H9 (cell line): ENCODE data around the gene LRRC3B. TPM values are rescaled to one million over a fixed set of nuclear protein-coding genes. Genes with fewer than 3 reads are reported as not detected.

ENCODE experiments used
- DNase-seq: peaks from one replicate; pipeline ENCODE4 v3.0.0-alpha.2; 2017
- H2AFZ ChIP-seq: one replicate; pipeline ENCODE4 v1.6.1; 2013; ENCODE audit warnings: mild to moderate bottlenecking, low read length, control low read depth, moderate library complexity
- H2AK5ac ChIP-seq: 2 replicates; pipeline ENCODE4 v1.6.1; 2013; ENCODE audit warnings: low read length, control low read depth, mixed read lengths; ENCODE audit not compliant: insufficient read length
- H2BK120ac ChIP-seq: one replicate; pipeline ENCODE4 v1.6.1; 2013; ENCODE audit warnings: low read depth, mild to moderate bottlenecking, low read length, control low read depth, inconsistent platforms; ENCODE audit not compliant: poor library complexity, severe bottlenecking
- H2BK12ac ChIP-seq: 2 replicates; pipeline ENCODE4 v1.6.1; 2013; ENCODE audit warnings: low read length, control low read depth, mixed read lengths, low read depth; ENCODE audit not compliant: insufficient read length
- H2BK15ac ChIP-seq: 2 replicates; pipeline ENCODE4 v1.6.1; 2013; ENCODE audit warnings: low read depth, low read length, control low read depth
- H2BK20ac ChIP-seq: one replicate; pipeline ENCODE4 v1.6.1; 2013; ENCODE audit warnings: low read depth, mild to moderate bottlenecking, low read length, control low read depth, inconsistent platforms; ENCODE audit not compliant: poor library complexity, severe bottlenecking
- H2BK5ac ChIP-seq: 2 replicates; pipeline ENCODE4 v1.6.1; 2013; ENCODE audit warnings: low read length, control low read depth, mixed read lengths; ENCODE audit not compliant: insufficient read length
- H3K14ac ChIP-seq: 2 replicates; pipeline ENCODE4 v1.6.1; 2013; ENCODE audit warnings: low read length, control low read depth; ENCODE audit not compliant: insufficient read depth
- H3K18ac ChIP-seq: 2 replicates; pipeline ENCODE4 v1.6.1; 2013; ENCODE audit warnings: low read depth, mild to moderate bottlenecking, mixed read lengths, low read length, control low read depth; ENCODE audit not compliant: insufficient read length
- H3K23ac ChIP-seq: 2 replicates; pipeline ENCODE4 v1.6.1; 2013; ENCODE audit warnings: low read length, control low read depth, mixed read lengths, low read depth; ENCODE audit not compliant: insufficient read length
- H3K23me2 ChIP-seq: 2 replicates; pipeline ENCODE4 v1.6.1; 2013; ENCODE audit warnings: low read depth, mild to moderate bottlenecking, mixed read lengths, low read length, control low read depth; ENCODE audit not compliant: insufficient read length, poor library complexity, severe bottlenecking
- H3K27ac ChIP-seq: 2 replicates; pipeline ENCODE4 v1.5.1; 2013; ENCODE audit warnings: low read length, control low read depth, mixed read lengths, low read depth; ENCODE audit not compliant: insufficient read length
- H3K27me3 ChIP-seq: 2 replicates; pipeline ENCODE4 v1.6.1; 2013; ENCODE audit warnings: low read length, control low read depth, inconsistent platforms; ENCODE audit not compliant: insufficient read depth
- H3K4ac ChIP-seq: 2 replicates; pipeline ENCODE4 v1.6.1; 2013; ENCODE audit warnings: low read depth, mild to moderate bottlenecking, control low read depth, inconsistent platforms, low read length, moderate library complexity
- H3K4me1 ChIP-seq: 2 replicates; pipeline ENCODE4 v1.6.1; 2013; ENCODE audit warnings: low read length, control low read depth, inconsistent platforms; ENCODE audit not compliant: insufficient read depth
- H3K4me2 ChIP-seq: 2 replicates; pipeline ENCODE4 v1.6.1; 2013; ENCODE audit warnings: low read length, control low read depth, mixed read lengths; ENCODE audit not compliant: insufficient read length, insufficient read depth
- H3K56ac ChIP-seq: 2 replicates; pipeline ENCODE4 v1.6.1; 2013; ENCODE audit warnings: low read depth, mild to moderate bottlenecking, mixed read lengths, low read length, control low read depth; ENCODE audit not compliant: insufficient read length
- H3K79me1 ChIP-seq: 2 replicates; pipeline ENCODE4 v1.6.1; 2013; ENCODE audit warnings: low read depth, mild to moderate bottlenecking, moderate library complexity, low read length, control low read depth, inconsistent platforms; ENCODE audit not compliant: insufficient read depth, poor library complexity, severe bottlenecking
- H3K79me2 ChIP-seq: 2 replicates; pipeline ENCODE4 v1.6.1; 2013; ENCODE audit warnings: low read length, control low read depth, inconsistent platforms; ENCODE audit not compliant: insufficient read depth
- H3K9ac ChIP-seq: 2 replicates; pipeline ENCODE4 v1.6.1; 2013; ENCODE audit warnings: low read length, control low read depth, mixed read lengths; ENCODE audit not compliant: insufficient read length; ENCODE audit errors: extremely low read depth
- H3K9me3 ChIP-seq: one replicate; pipeline ENCODE4 v1.6.1; 2013; ENCODE audit warnings: low read depth, low read length, inconsistent platforms; ENCODE audit not compliant: control insufficient read depth
- H3T11ph ChIP-seq: one replicate; pipeline ENCODE4 v1.6.1; 2013; ENCODE audit warnings: mild to moderate bottlenecking, low read length, control low read depth, inconsistent platforms
- H4K20me1 ChIP-seq: one replicate; pipeline ENCODE4 v1.6.1; 2013; ENCODE audit not compliant: control insufficient read depth, insufficient read length, insufficient read depth
- H4K5ac ChIP-seq: 2 replicates; pipeline ENCODE4 v1.6.1; 2013; ENCODE audit warnings: low read depth, mild to moderate bottlenecking, mixed read lengths, low read length, control low read depth; ENCODE audit not compliant: insufficient read length
- H4K8ac ChIP-seq: replicated peaks from 2 replicates; pipeline ENCODE4 v1.6.1; 2013; ENCODE audit warnings: low read length, control low read depth, mixed read lengths, low read depth; ENCODE audit not compliant: insufficient read length
- H4K91ac ChIP-seq: 2 replicates; pipeline ENCODE4 v1.6.1; 2013; ENCODE audit warnings: low read depth, mild to moderate bottlenecking, moderate library complexity, mixed read lengths, low read length, control low read depth; ENCODE audit not compliant: insufficient read length
- H3K27ac Mint-ChIP-seq, 3 experiments: 2 replicates in 2 of 3; 3 replicates in 1 of 3; pipeline ENCODE4 v1.8.0; 2020 to 2021; ENCODE audit warnings: mixed read lengths in 3 of 3, mild to moderate bottlenecking in 1 of 3, moderate library complexity in 1 of 3
- H3K27me3 Mint-ChIP-seq: 2 replicates; pipeline ENCODE4 v1.8.0; 2021; ENCODE audit warnings: low read depth, mild to moderate bottlenecking, moderate library complexity, mixed read lengths
- H3K36me3 Mint-ChIP-seq, 3 experiments: 2 replicates in 2 of 3; 3 replicates in 1 of 3; pipeline ENCODE4 v1.8.0; 2020 to 2021; ENCODE audit warnings: low read depth in 3 of 3, mixed read lengths in 3 of 3; ENCODE audit not compliant: insufficient read depth in 1 of 3
- H3K4me1 Mint-ChIP-seq, 2 experiments: 2 replicates each; pipeline ENCODE4 v1.8.0; 2020; ENCODE audit warnings: mixed read lengths in 2 of 2
- H3K4me3 Mint-ChIP-seq, 2 experiments: 2 replicates in 1 of 2; 3 replicates in 1 of 2; pipeline ENCODE4 v1.8.0; 2020 to 2021; ENCODE audit warnings: mild to moderate bottlenecking in 2 of 2, mixed read lengths in 2 of 2, moderate library complexity in 1 of 2
- H3K9me3 Mint-ChIP-seq, 2 experiments: 2 replicates in 1 of 2; 3 replicates in 1 of 2; pipeline ENCODE4 v1.8.0; 2020; ENCODE audit warnings: mild to moderate bottlenecking in 2 of 2, mixed read lengths in 2 of 2, moderate library complexity in 1 of 2
- WGBS: extraction: QIAGEN DNeasy Blood & Tissue Kit; methylation state at CpG from one replicate; pipeline ENCODE4 v1.1.7; 2013; ENCODE audit warnings: missing lambda C conversion rate, low lambda C conversion rate, mixed read lengths; ENCODE audit not compliant: insufficient read length; ENCODE audit errors: extremely low coverage; 5-methylcytosine and 5-hydroxymethylcytosine counted together
- total RNA-seq: library from RNA; stranded (reverse); gene quantifications from 2 replicates; pipeline ENCODE4 v1.2.1, GENCODE V29; 2021
- TF ChIP-seq, protein P1 (sequence below): fragments of 200-600 bp; sonication (generic); conservative IDR thresholded peaks from 3 replicates; pipeline ENCODE4 v1.8.0; 2021; ENCODE audit warnings: antibody characterized with exemption, mild to moderate bottlenecking

Gene LRRC3B
- total RNA-seq, 1 experiment from 2014 or later = 0.35 TPM

DNA sequence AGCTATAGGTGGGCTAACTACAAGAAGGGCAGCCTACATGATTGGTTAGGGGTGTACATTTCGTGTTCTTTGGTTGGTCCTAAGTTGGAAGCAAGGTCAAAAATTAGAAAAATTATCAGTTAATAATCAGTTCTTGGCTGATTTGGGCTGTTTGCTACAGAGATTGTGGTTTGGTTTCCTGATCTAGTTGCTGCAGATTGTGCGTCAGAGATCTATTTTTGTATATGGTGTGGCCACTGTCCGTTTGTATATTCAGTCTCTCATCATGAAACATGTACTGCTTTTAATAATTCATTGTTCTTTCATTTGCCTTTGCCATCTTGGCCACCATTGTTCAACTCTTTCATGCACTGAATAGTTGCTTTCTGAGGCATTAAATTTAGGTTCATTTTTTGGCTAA, 80.9 kb downstream of the LRRC3B start:
- H3K4me1 ChIP-seq = no peaks in the 10 kb centered on the region
- no peaks in the 10 kb centered on the region for H4K20me1 ChIP-seq
- no peak overlapping the region for H4K5ac ChIP-seq
- no peaks in the 10 kb centered on the region for H3K9me3 Mint-ChIP-seq
- no peaks in the 10 kb centered on the region for H3K27me3 Mint-ChIP-seq
- H2BK15ac ChIP-seq = no peak overlapping the region
- H2BK120ac ChIP-seq = no peak overlapping the region
- no peak overlapping the region for H3K27ac ChIP-seq
- no peak overlapping the region for H3K27ac Mint-ChIP-seq
- no peak overlapping the region for H3T11ph ChIP-seq
- H3K9ac ChIP-seq = no peak overlapping the region
- H3K18ac ChIP-seq = no peak overlapping the region
- H2AK5ac ChIP-seq = no peak overlapping the region
- no peak for DNase-seq
- H2BK12ac ChIP-seq = no peak overlapping the region
- no peaks in the 10 kb centered on the region for H3K4me1 Mint-ChIP-seq
- no peaks in the 10 kb centered on the region for H3K36me3 Mint-ChIP-seq
- H2BK20ac ChIP-seq = no peak overlapping the region
- H3K14ac ChIP-seq = no peak overlapping the region
- no CpG with 5 or more reads among the region's 3 CpGs for WGBS
- H3K4ac ChIP-seq = no peak overlapping the region
- H2AFZ ChIP-seq = no peak overlapping the region
- H3K79me1 ChIP-seq = no peaks in the 10 kb centered on the region
- H3K4me3 Mint-ChIP-seq = no peak overlapping the region
- H2BK5ac ChIP-seq = no peak overlapping the region
- no peaks in the 10 kb centered on the region for H3K79me2 ChIP-seq
- no peaks in the 10 kb centered on the region for H3K23me2 ChIP-seq
- no peaks in the 10 kb centered on the region for H3K9me3 ChIP-seq
- no peak overlapping the region for H4K8ac ChIP-seq
- no peak overlapping the region for H3K23ac ChIP-seq
- H4K91ac ChIP-seq = no peak overlapping the region
- TF ChIP-seq, protein P1, sequence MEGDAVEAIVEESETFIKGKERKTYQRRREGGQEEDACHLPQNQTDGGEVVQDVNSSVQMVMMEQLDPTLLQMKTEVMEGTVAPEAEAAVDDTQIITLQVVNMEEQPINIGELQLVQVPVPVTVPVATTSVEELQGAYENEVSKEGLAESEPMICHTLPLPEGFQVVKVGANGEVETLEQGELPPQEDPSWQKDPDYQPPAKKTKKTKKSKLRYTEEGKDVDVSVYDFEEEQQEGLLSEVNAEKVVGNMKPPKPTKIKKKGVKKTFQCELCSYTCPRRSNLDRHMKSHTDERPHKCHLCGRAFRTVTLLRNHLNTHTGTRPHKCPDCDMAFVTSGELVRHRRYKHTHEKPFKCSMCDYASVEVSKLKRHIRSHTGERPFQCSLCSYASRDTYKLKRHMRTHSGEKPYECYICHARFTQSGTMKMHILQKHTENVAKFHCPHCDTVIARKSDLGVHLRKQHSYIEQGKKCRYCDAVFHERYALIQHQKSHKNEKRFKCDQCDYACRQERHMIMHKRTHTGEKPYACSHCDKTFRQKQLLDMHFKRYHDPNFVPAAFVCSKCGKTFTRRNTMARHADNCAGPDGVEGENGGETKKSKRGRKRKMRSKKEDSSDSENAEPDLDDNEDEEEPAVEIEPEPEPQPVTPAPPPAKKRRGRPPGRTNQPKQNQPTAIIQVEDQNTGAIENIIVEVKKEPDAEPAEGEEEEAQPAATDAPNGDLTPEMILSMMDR = no peak
- no peak overlapping the region for H3K4me2 ChIP-seq
- no peaks in the 10 kb centered on the region for H3K27me3 ChIP-seq
- no peak overlapping the region for H3K56ac ChIP-seq
